ENCODE data around the gene HHLA2.

Gene HHLA2

DNA sequence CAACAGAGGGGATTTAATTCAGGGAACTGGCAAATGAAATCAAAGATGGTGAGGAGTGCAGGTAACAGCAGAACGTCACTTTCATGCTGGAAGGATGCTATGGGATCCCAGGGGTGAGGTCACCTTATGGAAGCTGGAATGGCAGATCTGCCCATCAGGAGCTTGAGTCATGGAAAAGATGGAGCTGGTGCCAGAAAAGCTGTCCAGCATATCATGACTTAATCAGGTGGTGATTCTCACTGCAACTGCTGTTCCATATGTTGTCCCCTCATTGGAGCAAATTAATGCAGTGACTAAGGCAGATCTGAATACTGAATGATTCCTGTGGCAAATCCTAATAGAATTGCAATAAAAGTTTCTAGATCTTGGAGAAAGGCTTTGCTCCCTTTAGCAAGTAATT is 38.4 kb downstream of the HHLA2 start:
- Histone ChIP-seq H3K14ac (ENCODE audit: low read length) (no peak overlapping the region), H3K4me2 (ENCODE audit: insufficient read depth, low read length, poor library complexity, severe bottlenecking) (no peak overlapping the region), H2BK12ac (ENCODE audit: low read length) (no peak overlapping the region), H3K9me3 (replicated peaks in 1 of 2; ENCODE audit: control insufficient read depth in 2 of 2, insufficient read depth in 1 of 2, low read depth in 1 of 2, low read length in 2 of 2) (no peaks in the 10 kb centered on the region), H4K8ac (ENCODE audit: low read depth, low read length) (no peak overlapping the region), H3K36me3 (replicated peaks in 1 of 2; ENCODE audit: control insufficient read depth in 2 of 2, insufficient read depth in 2 of 2, low read length in 2 of 2) (no peaks in the 10 kb centered on the region), H3K23ac (ENCODE audit: low read depth, low read length, poor library complexity) (no peak overlapping the region), H2BK5ac (ENCODE audit: low read length) (no peak overlapping the region), H3K18ac (ENCODE audit: low read length) (no peak overlapping the region), H4K91ac (ENCODE audit: low read depth, low read length, poor library complexity) (no peak overlapping the region), H2AK5ac (ENCODE audit: low read depth, low read length) (no peak overlapping the region), H3K27ac (replicated peaks; ENCODE audit: low read length) (no peak overlapping the region), H2AFZ (ENCODE audit: low read length) (no peak overlapping the region), H3K4me3 (ENCODE audit: low read length in 2 of 2) (no peak overlapping the region), H3K79me1 (ENCODE audit: low read depth, low read length) (no peaks in the 10 kb centered on the region), H3K4ac (ENCODE audit: low read length) (no peak overlapping the region), H2BK120ac (ENCODE audit: low read depth, low read length) (no peak overlapping the region), H3K4me1 (ENCODE audit: control insufficient read depth in 2 of 2, insufficient read depth in 1 of 2, low read depth in 1 of 2, low read length in 2 of 2) (no peaks in the 10 kb centered on the region), H3K27me3 (ENCODE audit: control insufficient read depth in 3 of 3, insufficient read depth in 3 of 3, low read depth in 1 of 3, low read length in 3 of 3) (no peaks in the 10 kb centered on the region), H3K9ac (ENCODE audit: low read depth, low read length, poor library complexity) (no peak overlapping the region), H2BK15ac (ENCODE audit: low read length) (no peak overlapping the region)
- WGBS, 2 donors (ENCODE audit: extremely low coverage in 2 of 2, insufficient read length in 2 of 2, insufficient replicate concordance in 1 of 2), result no CpG with 5 or more reads among the region's 1 CpG
- no peak for DNase-seq (ENCODE audit: low spot score)

DNA sequence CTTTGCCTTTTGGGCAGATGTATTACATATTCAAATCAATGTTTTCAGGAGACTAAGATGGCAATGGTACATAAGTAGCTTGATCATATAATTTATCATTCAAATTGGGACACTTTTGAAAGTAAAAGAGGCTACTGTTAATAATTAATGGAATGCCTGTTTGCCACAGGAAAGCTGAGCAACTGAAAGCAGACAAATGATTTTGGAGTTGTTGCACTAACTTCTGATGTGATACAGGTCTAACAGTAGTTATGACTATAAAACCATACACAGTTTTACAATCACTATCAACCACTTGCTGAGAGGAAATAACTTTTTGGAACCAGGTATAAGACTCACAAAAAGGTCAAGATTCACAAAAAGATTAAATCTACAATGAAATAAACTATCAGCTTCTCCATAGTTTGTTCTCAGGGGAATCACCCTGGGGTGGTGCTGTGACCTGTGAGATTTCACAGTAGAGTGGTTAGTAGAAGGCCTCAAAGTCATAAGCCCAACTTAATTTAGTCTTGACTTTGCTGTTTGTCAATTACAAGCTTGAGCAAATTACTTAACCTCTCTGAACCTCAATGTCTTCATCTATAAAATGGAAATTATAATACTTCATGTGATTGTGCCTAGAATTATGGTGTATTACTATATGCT is 42.7 kb downstream of the HHLA2 start:
- H3K4me3 ChIP-seq (ENCODE audit: low read length in 2 of 2), result no peak overlapping the region
- H3K18ac ChIP-seq (ENCODE audit: low read length), result no peak overlapping the region
- no peak overlapping the region for H3K23ac ChIP-seq (ENCODE audit: low read depth, low read length, poor library complexity)
- no peak overlapping the region for H2AFZ ChIP-seq (ENCODE audit: low read length)
- H2AK5ac ChIP-seq (ENCODE audit: low read depth, low read length), result no peak overlapping the region
- no peak overlapping the region for H4K91ac ChIP-seq (ENCODE audit: low read depth, low read length, poor library complexity)
- no peaks in the 10 kb centered on the region for H3K79me1 ChIP-seq (ENCODE audit: low read depth, low read length)
- no peak overlapping the region for H2BK12ac ChIP-seq (ENCODE audit: low read length)
- no peak overlapping the region for H4K8ac ChIP-seq (ENCODE audit: low read depth, low read length)
- H3K27me3 ChIP-seq (ENCODE audit: control insufficient read depth in 3 of 3, insufficient read depth in 3 of 3, low read depth in 1 of 3, low read length in 3 of 3), result peaks cover 0 to 5% (median 0%) of the 10 kb centered on the region in 3 experiments
- no peak for DNase-seq (ENCODE audit: low spot score)
- H2BK5ac ChIP-seq (ENCODE audit: low read length), result no peak overlapping the region
- no peak overlapping the region for H3K9ac ChIP-seq (ENCODE audit: low read depth, low read length, poor library complexity)
- H3K36me3 ChIP-seq (replicated peaks in 1 of 2; ENCODE audit: control insufficient read depth in 2 of 2, insufficient read depth in 2 of 2, low read length in 2 of 2), result no peaks in the 10 kb centered on the region
- H2BK120ac ChIP-seq (ENCODE audit: low read depth, low read length), result no peak overlapping the region
- H3K9me3 ChIP-seq (replicated peaks in 1 of 2; ENCODE audit: control insufficient read depth in 2 of 2, insufficient read depth in 1 of 2, low read depth in 1 of 2, low read length in 2 of 2), result no peaks in the 10 kb centered on the region
- no peaks in the 10 kb centered on the region for H3K4me1 ChIP-seq (ENCODE audit: control insufficient read depth in 2 of 2, insufficient read depth in 1 of 2, low read depth in 1 of 2, low read length in 2 of 2)
- H3K27ac ChIP-seq (replicated peaks; ENCODE audit: low read length), result no peak overlapping the region
- H2BK15ac ChIP-seq (ENCODE audit: low read length), result no peak overlapping the region
- no peak overlapping the region for H3K4me2 ChIP-seq (ENCODE audit: insufficient read depth, low read length, poor library complexity, severe bottlenecking)
- H3K14ac ChIP-seq (ENCODE audit: low read length), result no peak overlapping the region
- H3K4ac ChIP-seq (ENCODE audit: low read length), result no peak overlapping the region

DNA sequence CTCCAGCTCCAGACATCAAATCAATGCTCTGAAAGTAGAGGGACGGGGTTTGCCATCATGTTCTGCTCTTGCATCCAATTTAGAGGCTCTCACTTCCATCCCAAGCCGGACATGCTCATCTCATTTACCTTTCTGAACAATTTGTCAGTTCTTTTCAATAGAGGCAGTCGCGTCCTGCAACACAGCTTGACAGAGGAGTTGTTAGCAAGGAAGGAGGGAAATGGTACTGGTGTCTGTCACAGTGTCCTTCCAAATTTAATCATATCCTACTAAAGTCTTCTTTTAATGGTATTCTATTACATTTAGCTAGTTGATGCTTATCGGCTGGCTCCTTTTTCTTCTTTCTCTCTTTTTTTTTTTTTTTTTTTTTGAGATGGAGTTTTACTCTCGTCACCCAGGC is 45.6 kb downstream of the HHLA2 start:
- WGBS, 2 donors (ENCODE audit: extremely low coverage in 2 of 2, insufficient read length in 2 of 2, insufficient replicate concordance in 1 of 2), result no CpG with 5 or more reads among the region's 6 CpGs
- peaks cover 9 to 15% of the 10 kb centered on the region in 2 donors for H3K4me1 ChIP-seq (ENCODE audit: control insufficient read depth in 2 of 2, insufficient read depth in 1 of 2, low read depth in 1 of 2, low read length in 2 of 2)
- no peak overlapping the region for H4K8ac ChIP-seq (ENCODE audit: low read depth, low read length)
- no peak overlapping the region for H2AFZ ChIP-seq (ENCODE audit: low read length)
- H2BK5ac ChIP-seq (ENCODE audit: low read length), result no peak overlapping the region
- H3K4ac ChIP-seq (ENCODE audit: low read length), result no peak overlapping the region
- no peaks in the 10 kb centered on the region for H3K79me1 ChIP-seq (ENCODE audit: low read depth, low read length)
- no peak overlapping the region for H2AK5ac ChIP-seq (ENCODE audit: low read depth, low read length)
- no peak overlapping the region for H3K27ac ChIP-seq (replicated peaks; ENCODE audit: low read length)
- no peak overlapping the region for H3K23ac ChIP-seq (ENCODE audit: low read depth, low read length, poor library complexity)
- no peak overlapping the region for H3K14ac ChIP-seq (ENCODE audit: low read length)
- H2BK120ac ChIP-seq (ENCODE audit: low read depth, low read length), result no peak overlapping the region
- H2BK12ac ChIP-seq (ENCODE audit: low read length), result no peak overlapping the region
- H3K18ac ChIP-seq (ENCODE audit: low read length), result no peak overlapping the region
- no peak overlapping the region for H3K4me2 ChIP-seq (ENCODE audit: insufficient read depth, low read length, poor library complexity, severe bottlenecking)
- no peak overlapping the region for H3K9ac ChIP-seq (ENCODE audit: low read depth, low read length, poor library complexity)
- no peak overlapping the region for H4K91ac ChIP-seq (ENCODE audit: low read depth, low read length, poor library complexity)
- H2BK15ac ChIP-seq (ENCODE audit: low read length), result no peak overlapping the region
- no peak overlapping the region for H3K4me3 ChIP-seq (ENCODE audit: low read length in 2 of 2)
- peaks cover 0 to 5% (median 0%) of the 10 kb centered on the region in 3 experiments for H3K27me3 ChIP-seq (ENCODE audit: control insufficient read depth in 3 of 3, insufficient read depth in 3 of 3, low read depth in 1 of 3, low read length in 3 of 3)
- no peak for DNase-seq (ENCODE audit: low spot score)
- H3K36me3 ChIP-seq (replicated peaks in 1 of 2; ENCODE audit: control insufficient read depth in 2 of 2, insufficient read depth in 2 of 2, low read length in 2 of 2), result no peaks in the 10 kb centered on the region
- H3K9me3 ChIP-seq (replicated peaks in 1 of 2; ENCODE audit: control insufficient read depth in 2 of 2, insufficient read depth in 1 of 2, low read depth in 1 of 2, low read length in 2 of 2), result no peaks in the 10 kb centered on the region

DNA sequence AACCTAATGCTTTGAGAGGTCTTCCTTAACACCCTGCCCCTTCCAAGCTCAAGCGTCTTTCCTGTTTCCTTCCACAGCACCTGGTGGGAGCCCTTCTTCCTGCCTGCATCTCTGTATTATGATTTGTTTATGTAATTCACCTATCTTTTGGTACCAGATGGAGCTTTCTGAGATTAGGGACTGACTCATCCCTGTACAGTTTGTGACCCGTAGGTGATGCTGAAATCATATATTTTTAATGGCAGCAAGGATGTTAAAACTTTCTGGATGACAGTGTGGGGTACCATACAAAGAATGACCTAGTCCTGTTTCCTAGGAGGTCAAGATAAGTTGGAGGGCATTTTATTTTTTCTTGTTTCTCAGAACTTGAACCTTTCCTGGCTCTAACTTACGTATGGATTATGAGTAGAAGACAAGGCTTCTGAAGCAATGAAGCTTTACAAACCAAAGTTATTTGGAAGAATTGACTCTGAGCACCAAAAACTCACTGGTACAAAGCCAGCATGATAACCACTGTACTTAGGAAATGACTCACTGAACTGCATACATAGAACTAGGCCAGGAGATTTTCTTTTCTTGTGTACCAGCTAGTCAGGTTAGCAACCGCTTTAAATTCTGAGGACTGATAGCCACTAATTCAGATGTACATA is 46.6 kb downstream of the HHLA2 start:
- no peak overlapping the region for H3K9ac ChIP-seq (ENCODE audit: low read depth, low read length, poor library complexity)
- no peak overlapping the region for H3K23ac ChIP-seq (ENCODE audit: low read depth, low read length, poor library complexity)
- H2AK5ac ChIP-seq (ENCODE audit: low read depth, low read length), result no peak overlapping the region
- H3K4me2 ChIP-seq (ENCODE audit: insufficient read depth, low read length, poor library complexity, severe bottlenecking), result no peak overlapping the region
- H2AFZ ChIP-seq (ENCODE audit: low read length), result no peak overlapping the region
- H4K91ac ChIP-seq (ENCODE audit: low read depth, low read length, poor library complexity), result no peak overlapping the region
- no peak overlapping the region for H3K27ac ChIP-seq (replicated peaks; ENCODE audit: low read length)
- no peak overlapping the region for H3K4me3 ChIP-seq (ENCODE audit: low read length in 2 of 2)
- no peaks in the 10 kb centered on the region for H3K9me3 ChIP-seq (replicated peaks in 1 of 2; ENCODE audit: control insufficient read depth in 2 of 2, insufficient read depth in 1 of 2, low read depth in 1 of 2, low read length in 2 of 2)
- H3K14ac ChIP-seq (ENCODE audit: low read length), result no peak overlapping the region
- H3K4me1 ChIP-seq (ENCODE audit: control insufficient read depth in 2 of 2, insufficient read depth in 1 of 2, low read depth in 1 of 2, low read length in 2 of 2), result peaks cover 9 to 15% of the 10 kb centered on the region in 2 donors
- WGBS, 2 donors (ENCODE audit: extremely low coverage in 2 of 2, insufficient read length in 2 of 2, insufficient replicate concordance in 1 of 2), result no CpG with 5 or more reads among the region's 4 CpGs
- no peak overlapping the region for H2BK12ac ChIP-seq (ENCODE audit: low read length)
- H4K8ac ChIP-seq (ENCODE audit: low read depth, low read length), result no peak overlapping the region
- no peak overlapping the region for H2BK120ac ChIP-seq (ENCODE audit: low read depth, low read length)
- H2BK15ac ChIP-seq (ENCODE audit: low read length), result no peak overlapping the region
- DNase-seq (ENCODE audit: low spot score), result no peak
- H3K36me3 ChIP-seq (replicated peaks in 1 of 2; ENCODE audit: control insufficient read depth in 2 of 2, insufficient read depth in 2 of 2, low read length in 2 of 2), result no peaks in the 10 kb centered on the region
- H3K27me3 ChIP-seq (ENCODE audit: control insufficient read depth in 3 of 3, insufficient read depth in 3 of 3, low read depth in 1 of 3, low read length in 3 of 3), result peaks cover 0 to 5% (median 0%) of the 10 kb centered on the region in 3 experiments
- H3K18ac ChIP-seq (ENCODE audit: low read length), result no peak overlapping the region
- no peak overlapping the region for H3K4ac ChIP-seq (ENCODE audit: low read length)
- no peak overlapping the region for H2BK5ac ChIP-seq (ENCODE audit: low read length)
- no peaks in the 10 kb centered on the region for H3K79me1 ChIP-seq (ENCODE audit: low read depth, low read length)

Measured in neuronal stem cell (in vitro differentiated cells).